Immature natural killer cell (primary cell): ENCODE results near the gene BICD1. TPM values are rescaled to one million over a fixed set of nuclear protein-coding genes. Genes with fewer than 3 reads are reported as not detected.
"Not testable (repeated sequence)": the region's sequence is repeated elsewhere in the genome, so short reads cannot be mapped to it uniquely, and the experiment has no call there.

Experiments
- DNase-seq, 3 donors: peaks; one replicate each; pipeline ENCODE4 v3.0.0; 2022; ENCODE audit warnings: mixed read lengths in 1 of 3
- H3K27ac Mint-ChIP-seq, 6 donors: one replicate each; pipeline ENCODE4 v1.8.0; 2020; ENCODE audit warnings: mixed read lengths in 6 of 6, mild to moderate bottlenecking in 5 of 6, inconsistent platforms in 4 of 6, moderate library complexity in 3 of 6
- H3K27me3 Mint-ChIP-seq, 3 donors: one replicate each; pipeline ENCODE4 v1.8.0; 2020 to 2021; ENCODE audit warnings: low read depth in 3 of 3, mild to moderate bottlenecking in 3 of 3, mixed read lengths in 3 of 3, moderate library complexity in 3 of 3, inconsistent platforms in 1 of 3
- H3K36me3 Mint-ChIP-seq, 3 donors: one replicate each; pipeline ENCODE4 v1.8.0; 2020; ENCODE audit warnings: mixed read lengths in 3 of 3, inconsistent platforms in 2 of 3, mild to moderate bottlenecking in 2 of 3
- H3K4me1 Mint-ChIP-seq, 2 donors: one replicate each; pipeline ENCODE4 v1.8.0; 2020; ENCODE audit warnings: inconsistent platforms in 2 of 2, mild to moderate bottlenecking in 2 of 2, mixed read lengths in 2 of 2, moderate library complexity in 1 of 2
- H3K4me3 Mint-ChIP-seq, 5 donors: one replicate each; pipeline ENCODE4 v1.8.0; 2020; ENCODE audit warnings: mild to moderate bottlenecking in 5 of 5, mixed read lengths in 5 of 5, inconsistent platforms in 3 of 5, moderate library complexity in 3 of 5
- H3K9me3 Mint-ChIP-seq, 6 donors: one replicate each; pipeline ENCODE4 v1.8.0; 2020; ENCODE audit warnings: mild to moderate bottlenecking in 6 of 6, mixed read lengths in 6 of 6, inconsistent platforms in 4 of 6, moderate library complexity in 3 of 6
- polyA plus RNA-seq, 3 donors: library from polyadenylated mRNA; unstranded; fragments of 300-500 nt; fragmentation: Illumina TruSeq; gene quantifications; one replicate each; pipeline ENCODE4 v1.2.3, GENCODE V29; 2021

BICD1 gene
- polyA plus RNA-seq, 3 donors from 2014 or later: 1.0 to 9.1 (median 4.0) TPM

GRCh38 chr12:32229971-32230612, 123.4 kb downstream of the BICD1 start:
- no peaks in the 10 kb centered on the region for H3K9me3 Mint-ChIP-seq
- H3K36me3 Mint-ChIP-seq: no peaks in the 10 kb centered on the region
- no peak overlapping the region for H3K27ac Mint-ChIP-seq
- no peak for DNase-seq
- no peaks in the 10 kb centered on the region for H3K4me1 Mint-ChIP-seq
- H3K4me3 Mint-ChIP-seq: no peak overlapping the region
- no peaks in the 10 kb centered on the region for H3K27me3 Mint-ChIP-seq

GRCh38 chr12:32230613-32230993, 124.0 kb downstream of the BICD1 start:
- Mint-ChIP-seq H3K4me1 (no peaks in the 10 kb centered on the region), H3K36me3 (no peaks in the 10 kb centered on the region), H3K27ac (no peak overlapping the region)

GRCh38 chr12:32231361-32231760, 124.7 kb downstream of the BICD1 start:
- not testable (repeated sequence) for H3K27ac Mint-ChIP-seq, DNase-seq, H3K9me3 Mint-ChIP-seq, H3K36me3 Mint-ChIP-seq, H3K4me3 Mint-ChIP-seq, H3K27me3 Mint-ChIP-seq, H3K4me1 Mint-ChIP-seq

More at GRCh38 chr12:32230613-32230993, 124.0 kb downstream of the BICD1 start:
- Mint-ChIP-seq H3K4me3 (no peak overlapping the region), H3K27me3 (no peaks in the 10 kb centered on the region), H3K9me3 (no peaks in the 10 kb centered on the region)
- no peak for DNase-seq

- peaks cover 11 to 18% (median 16%) of the 10 kb centered on the region in 3 donors for H3K36me3 Mint-ChIP-seq
- H3K27ac Mint-ChIP-seq: no peak overlapping the region
- H3K9me3 Mint-ChIP-seq: peaks cover 0 to 2% (median 0%) of the 10 kb centered on the region in 6 donors
- no peak overlapping the region for H3K4me3 Mint-ChIP-seq
- H3K27me3 Mint-ChIP-seq: no peaks in the 10 kb centered on the region
- H3K4me1 Mint-ChIP-seq: no peaks in the 10 kb centered on the region
- DNase-seq: no peak
Observed at GRCh38 chr12:32233568-32233967, 126.9 kb downstream of the BICD1 start.

GRCh38 chr12:32235251-32235650, 128.6 kb downstream of the BICD1 start:
- Mint-ChIP-seq H3K9me3 (peaks cover 0 to 2% (median 0%) of the 10 kb centered on the region in 6 donors), H3K4me3 (no peak overlapping the region), H3K4me1 (no peaks in the 10 kb centered on the region), H3K27me3 (no peaks in the 10 kb centered on the region), H3K36me3 (peaks cover 11 to 18% (median 16%) of the 10 kb centered on the region in 3 donors), H3K27ac (no peak overlapping the region)
- no peak for DNase-seq

- DNase-seq: no peak
- Mint-ChIP-seq H3K4me1 (no peaks in the 10 kb centered on the region), H3K4me3 (no peak overlapping the region), H3K27me3 (no peaks in the 10 kb centered on the region), H3K9me3 (peaks cover 0 to 2% (median 0%) of the 10 kb centered on the region in 6 donors), H3K27ac (no peak overlapping the region), H3K36me3 (peaks cover 11 to 20% (median 18%) of the 10 kb centered on the region in 3 donors)
Observed at GRCh38 chr12:32240162-32240561, 133.5 kb downstream of the BICD1 start.

- H3K36me3 Mint-ChIP-seq: peaks cover 11 to 20% (median 18%) of the 10 kb centered on the region in 3 donors
- no peak overlapping the region for H3K4me3 Mint-ChIP-seq
- peaks cover 0 to 2% (median 0%) of the 10 kb centered on the region in 6 donors for H3K9me3 Mint-ChIP-seq
- H3K27ac Mint-ChIP-seq: no peak overlapping the region
- H3K27me3 Mint-ChIP-seq: no peaks in the 10 kb centered on the region
- DNase-seq: no peak
- no peaks in the 10 kb centered on the region for H3K4me1 Mint-ChIP-seq
Observed at GRCh38 chr12:32240831-32241230, 134.2 kb downstream of the BICD1 start.

GRCh38 chr12:32242641-32243040, 136.0 kb downstream of the BICD1 start:
- H3K36me3 Mint-ChIP-seq: peaks cover 5 to 8% (median 7%) of the 10 kb centered on the region in 3 donors
- no peak for DNase-seq
- no peaks in the 10 kb centered on the region for H3K27me3 Mint-ChIP-seq
- no peak overlapping the region for H3K27ac Mint-ChIP-seq
- peaks cover 0 to 2% (median 0%) of the 10 kb centered on the region in 6 donors for H3K9me3 Mint-ChIP-seq
- no peak overlapping the region for H3K4me3 Mint-ChIP-seq
- H3K4me1 Mint-ChIP-seq: no peaks in the 10 kb centered on the region

- Mint-ChIP-seq H3K27me3 (peaks cover 0 to 3% (median 0%) of the 10 kb centered on the region in 3 donors), H3K36me3 (no peaks in the 10 kb centered on the region), H3K4me1 (no peaks in the 10 kb centered on the region), H3K4me3 (no peak overlapping the region), H3K27ac (peak overlapping the region in 1 of 6 donors; percentile 58), H3K9me3 (no peaks in the 10 kb centered on the region)
- DNase-seq: no peak
Observed at GRCh38 chr12:32248441-32249140, 141.9 kb downstream of the BICD1 start.

- DNase-seq: no peak
- H3K36me3 Mint-ChIP-seq: no peaks in the 10 kb centered on the region
- H3K4me3 Mint-ChIP-seq: no peak overlapping the region
- H3K4me1 Mint-ChIP-seq: no peaks in the 10 kb centered on the region
- no peak overlapping the region for H3K27ac Mint-ChIP-seq
- peaks cover 0 to 3% (median 0%) of the 10 kb centered on the region in 3 donors for H3K27me3 Mint-ChIP-seq
- H3K9me3 Mint-ChIP-seq: no peaks in the 10 kb centered on the region
Observed at GRCh38 chr12:32249777-32250176, 143.1 kb downstream of the BICD1 start.

- Mint-ChIP-seq H3K27ac (no peak overlapping the region), H3K4me1 (peaks cover 2 to 7% of the 10 kb centered on the region in 2 donors)
Observed at GRCh38 chr12:32252199-32253073, 145.8 kb downstream of the BICD1 start.

GRCh38 chr12:32253154-32253790, 146.6 kb downstream of the BICD1 start:
- no peak overlapping the region for H3K4me3 Mint-ChIP-seq
- peaks cover 0 to 3% (median 0%) of the 10 kb centered on the region in 3 donors for H3K27me3 Mint-ChIP-seq
- H3K9me3 Mint-ChIP-seq: peaks cover 0 to 1% (median 0%) of the 10 kb centered on the region in 6 donors
- no peak overlapping the region for H3K27ac Mint-ChIP-seq
- peaks cover 0 to 2% (median 1%) of the 10 kb centered on the region in 3 donors for H3K36me3 Mint-ChIP-seq
- H3K4me1 Mint-ChIP-seq: peaks cover 2 to 7% of the 10 kb centered on the region in 2 donors
- DNase-seq: no peak

More at GRCh38 chr12:32252199-32253073, 145.8 kb downstream of the BICD1 start:
- H3K4me3 Mint-ChIP-seq: no peak overlapping the region
- H3K36me3 Mint-ChIP-seq: no peaks in the 10 kb centered on the region
- no peaks in the 10 kb centered on the region for H3K9me3 Mint-ChIP-seq
- DNase-seq: no peak
- peaks cover 0 to 3% (median 0%) of the 10 kb centered on the region in 3 donors for H3K27me3 Mint-ChIP-seq

- Mint-ChIP-seq H3K4me3 (no peak overlapping the region), H3K27ac (no peak overlapping the region), H3K36me3 (peaks cover 1 to 8% (median 4%) of the 10 kb centered on the region in 3 donors), H3K9me3 (peaks cover 0 to 3% (median 0%) of the 10 kb centered on the region in 6 donors), H3K27me3 (peaks cover 0 to 3% (median 0%) of the 10 kb centered on the region in 3 donors), H3K4me1 (peaks cover 2 to 7% of the 10 kb centered on the region in 2 donors)
- no peak for DNase-seq
Observed at GRCh38 chr12:32254260-32254956, 147.8 kb downstream of the BICD1 start.
